Activated CD4-positive, alpha-beta T cell treated with anti-CD3 and anti-CD28 coated beads, Interleukin-2, Interleukin-4, amounts not matched to agents 100 ng/mL and 50 ng/mL, durations not matched to agents 16 hours and 8 hours (primary cell): ENCODE data around the gene LAMP1.
"Not testable (repeated sequence)": the region's sequence is repeated elsewhere in the genome, so short reads cannot be mapped to it uniquely, and the experiment has no call there.

Source experiments
- DNase-seq: peaks from one replicate; pipeline ENCODE4 v3.0.0-alpha.2; 2020; ENCODE audit warnings: low spot score

LAMP1 gene

DNA sequence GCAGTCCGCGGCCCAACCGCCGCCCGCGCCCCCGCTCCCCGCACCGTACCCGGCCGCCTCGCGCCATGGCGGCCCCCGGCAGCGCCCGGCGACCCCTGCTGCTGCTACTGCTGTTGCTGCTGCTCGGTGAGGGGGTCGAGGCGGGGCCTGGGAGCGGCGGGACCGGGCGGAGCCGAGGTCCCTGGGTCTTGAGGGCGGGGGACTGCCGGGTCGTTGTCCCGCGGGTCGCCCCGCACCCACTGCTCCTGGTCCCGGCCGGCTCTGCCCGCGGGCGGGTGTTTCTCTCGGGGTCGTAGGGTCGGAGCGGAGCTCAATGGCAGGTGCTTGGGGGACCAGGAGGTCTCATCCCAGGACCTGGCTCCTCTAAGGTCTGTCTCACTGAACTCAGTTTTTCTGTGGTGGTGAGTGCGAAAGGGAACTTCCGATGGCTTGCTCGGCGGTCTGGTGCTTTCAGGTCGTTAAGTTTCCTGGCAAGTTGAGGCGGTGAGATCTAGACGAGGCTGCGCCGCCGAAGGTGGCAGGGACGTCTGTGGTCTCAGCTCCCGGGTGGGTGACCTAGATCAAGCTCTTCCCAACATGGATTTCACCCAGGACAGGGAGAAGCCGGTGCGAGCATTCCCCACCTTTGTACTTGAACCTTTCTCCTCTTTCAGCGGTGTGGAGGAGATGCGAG is 467 bp downstream of the LAMP1 start:
- peak; percentile 37 for DNase-seq

DNA sequence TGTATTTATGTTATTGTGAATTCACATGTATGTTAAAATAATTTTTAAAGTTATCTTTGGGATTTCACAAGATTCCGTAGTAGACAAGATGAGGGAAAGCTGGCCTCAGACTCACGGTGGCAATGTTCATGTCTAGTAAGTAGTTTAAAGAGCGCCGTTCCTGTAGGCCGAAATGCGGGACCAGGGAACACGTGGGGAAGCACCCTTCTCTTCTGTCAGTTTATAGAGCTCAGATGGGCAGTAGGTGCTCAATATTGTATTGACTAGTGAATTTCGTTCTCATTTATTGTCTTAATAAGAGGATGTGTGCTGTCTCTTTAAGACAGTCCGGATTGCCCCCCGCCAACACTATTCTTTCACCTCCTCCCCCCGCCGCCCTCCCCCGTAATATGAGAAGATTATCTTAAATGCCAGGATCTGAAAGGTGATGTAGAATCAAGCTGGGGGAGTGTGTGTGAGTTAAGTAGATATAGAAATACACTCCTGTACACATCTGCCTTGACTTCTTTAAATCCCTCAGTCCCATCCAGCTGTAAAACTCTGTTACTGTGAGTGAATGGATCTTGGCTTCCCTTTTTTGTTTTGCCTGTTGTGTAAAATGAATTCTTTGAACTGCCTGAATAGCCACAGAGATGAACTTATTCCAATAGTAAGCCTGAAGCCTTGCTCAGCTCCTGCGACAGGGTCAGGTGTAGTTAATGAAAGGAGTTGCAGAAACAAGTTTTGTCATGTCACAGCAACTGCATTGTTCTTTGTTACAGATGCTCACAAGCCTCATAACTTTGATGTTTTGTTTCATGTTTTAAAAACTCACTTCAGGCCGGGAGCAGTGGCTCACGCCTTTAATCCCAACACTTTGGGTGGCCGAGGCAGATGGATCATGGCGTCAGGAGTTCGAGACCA is 1.3 kb downstream of the LAMP1 start:
- DNase-seq = no peak

DNA sequence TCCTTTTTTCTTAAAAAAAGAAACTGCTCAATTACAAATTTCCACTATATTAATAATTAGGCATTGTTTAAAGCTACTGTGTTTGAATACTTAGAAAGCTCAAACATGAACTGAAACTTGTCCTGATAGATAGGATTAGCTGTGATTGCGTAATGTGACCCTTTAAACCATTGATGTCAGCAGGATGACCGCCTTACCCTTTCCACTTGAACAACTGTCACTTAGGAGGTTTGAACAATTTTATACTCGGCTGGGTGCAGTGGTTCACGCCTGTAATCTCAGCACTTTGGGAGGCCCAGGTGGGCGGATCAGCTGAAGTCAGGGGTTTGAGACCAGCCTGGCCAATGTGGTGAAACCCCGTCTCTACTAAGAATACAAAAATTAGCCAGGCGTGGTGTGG is 2.9 kb downstream of the LAMP1 start:
- DNase-seq = no peak

DNA sequence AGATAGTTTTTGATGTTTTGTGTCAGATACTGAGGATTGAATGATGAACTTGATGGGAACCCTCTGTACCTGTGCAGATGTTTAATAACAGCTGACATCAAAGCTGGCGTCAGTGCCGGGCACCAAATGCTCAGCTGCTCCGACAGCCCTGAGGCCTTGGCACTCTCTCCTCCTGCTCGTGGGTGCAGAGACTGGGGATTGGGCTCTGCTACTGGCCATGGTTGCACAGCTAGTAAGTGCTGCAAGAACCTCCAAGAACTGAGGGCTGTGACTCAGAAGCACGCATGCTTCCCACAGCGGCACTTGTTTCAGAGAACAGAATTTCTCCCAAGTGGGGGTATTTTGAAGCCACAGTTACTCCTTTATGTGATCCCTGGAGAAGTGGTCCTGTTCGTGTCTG is 5.9 kb downstream of the LAMP1 start:
- no peak for DNase-seq

DNA sequence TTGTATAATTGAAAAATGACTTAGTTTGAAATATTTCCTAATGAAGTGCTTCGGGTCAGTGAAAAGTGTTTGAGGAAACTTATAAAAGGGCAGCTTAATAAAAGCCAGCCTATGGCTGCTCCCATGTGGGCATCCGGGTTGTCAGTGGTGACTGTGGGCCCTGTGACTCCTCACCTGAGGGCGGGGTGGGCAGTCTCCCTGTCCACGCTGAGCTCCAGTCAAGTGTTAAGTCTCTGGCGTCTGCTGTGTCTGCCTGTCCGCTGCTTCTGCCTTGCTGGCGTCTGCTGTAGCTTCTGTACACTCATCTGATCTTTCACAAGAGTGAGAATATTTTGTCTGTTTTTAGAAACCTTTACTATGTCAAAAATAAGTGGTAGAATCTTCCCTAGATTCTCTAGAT is 7.1 kb downstream of the LAMP1 start:
- no peak for DNase-seq

DNA sequence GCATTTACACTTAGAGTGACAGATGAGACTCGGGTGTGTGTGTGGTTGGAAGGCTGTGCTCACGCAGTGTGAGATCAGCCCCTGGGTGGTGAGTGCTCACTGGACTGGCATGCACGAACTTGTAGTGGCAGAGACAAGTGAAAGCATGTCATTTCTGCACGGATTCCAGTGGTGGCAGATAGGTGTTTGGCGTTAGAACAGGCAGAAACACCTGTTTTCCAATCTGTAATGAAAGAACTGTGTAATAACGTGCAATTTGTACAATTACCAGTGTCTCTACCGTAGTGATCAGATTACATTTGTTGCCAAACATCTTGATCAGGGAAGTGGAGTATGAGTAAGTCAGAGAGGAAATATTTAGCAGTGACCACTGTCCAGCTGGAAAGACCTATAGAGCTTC is 8.2 kb downstream of the LAMP1 start:
- no peak for DNase-seq

DNA sequence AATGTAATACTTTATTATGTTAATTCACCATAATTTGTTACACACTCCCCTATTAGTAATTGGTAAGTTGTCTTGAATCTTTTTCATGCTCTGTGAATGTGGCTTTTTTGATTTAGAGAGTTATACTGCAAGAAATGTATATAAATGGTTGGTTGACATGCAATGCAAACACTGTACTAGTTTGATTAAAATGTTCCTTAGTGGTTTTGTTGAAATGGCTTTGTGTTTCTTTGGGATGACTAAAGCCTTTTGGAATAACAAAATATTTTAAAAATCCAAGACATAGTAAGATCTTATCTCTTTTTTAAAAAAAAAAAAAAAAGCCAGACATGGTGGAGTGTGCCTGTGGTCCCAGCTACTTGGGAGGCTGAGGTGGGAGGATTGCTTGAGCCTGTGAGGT is 10.5 kb downstream of the LAMP1 start:
- no peak for DNase-seq

DNA sequence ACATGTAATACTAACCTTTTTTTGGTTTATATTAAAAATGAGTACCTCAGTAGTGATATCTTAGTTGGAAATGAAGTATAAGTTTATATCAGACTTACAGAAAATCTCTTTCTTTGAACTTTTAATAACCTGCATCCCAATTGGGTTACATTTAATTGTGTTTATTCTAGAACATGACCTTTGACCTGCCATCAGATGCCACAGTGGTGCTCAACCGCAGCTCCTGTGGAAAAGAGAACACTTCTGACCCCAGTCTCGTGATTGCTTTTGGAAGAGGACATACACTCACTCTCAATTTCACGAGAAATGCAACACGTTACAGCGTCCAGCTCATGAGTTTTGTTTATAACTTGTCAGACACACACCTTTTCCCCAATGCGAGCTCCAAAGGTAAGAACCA is 12.4 kb downstream of the LAMP1 start:
- no peak for DNase-seq

DNA sequence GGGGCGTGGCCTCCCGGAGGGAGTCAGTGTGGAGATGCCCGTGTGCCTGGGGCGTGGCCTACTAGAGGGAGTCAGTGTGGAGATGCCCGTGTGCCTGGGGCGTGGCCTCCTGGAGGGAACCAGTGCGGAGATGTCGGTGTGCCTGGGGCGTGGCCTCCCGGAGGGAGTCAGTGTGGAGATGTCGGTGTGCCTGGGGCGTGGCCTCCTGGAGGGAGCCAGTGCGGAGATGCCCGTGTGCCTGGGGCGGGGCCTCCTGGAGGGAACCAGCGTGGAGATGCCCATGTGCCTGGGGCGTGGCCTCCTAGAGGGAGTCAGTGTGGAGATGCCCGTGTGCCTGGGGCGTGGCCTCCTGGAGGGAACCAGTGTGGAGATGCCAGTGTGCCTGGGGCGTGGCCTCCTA is 17.1 kb downstream of the LAMP1 start:
- not testable (repeated sequence) for DNase-seq

DNA sequence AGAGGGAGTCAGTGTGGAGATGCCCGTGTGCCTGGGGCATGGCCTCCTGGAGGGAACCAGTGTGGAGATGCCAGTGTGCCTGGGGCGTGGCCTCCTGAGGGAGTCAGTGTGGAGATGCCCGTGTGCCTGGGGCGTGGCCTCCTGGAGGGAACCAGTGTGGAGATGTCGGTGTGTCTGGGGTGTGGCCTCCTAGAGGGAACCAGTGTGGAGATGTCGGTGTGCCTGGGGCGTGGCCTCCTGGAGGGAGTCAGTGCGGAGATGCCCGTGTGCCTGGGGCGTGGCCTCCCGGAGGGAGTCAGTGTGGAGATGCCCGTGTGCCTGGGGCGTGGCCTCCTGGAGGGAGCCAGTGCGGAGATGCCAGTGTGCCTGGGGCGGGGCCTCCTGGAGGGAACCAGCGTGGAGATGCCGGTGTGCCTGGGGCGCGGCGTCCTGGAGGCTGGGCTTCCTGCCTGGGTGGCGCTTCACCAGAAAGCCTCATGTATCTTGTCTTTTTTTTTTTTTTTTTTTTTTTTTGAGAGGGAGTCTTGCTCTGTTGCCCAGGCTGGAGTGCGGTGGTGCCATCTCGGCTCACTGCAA is 17.9 kb downstream of the LAMP1 start:
- DNase-seq = not testable (repeated sequence)

DNA sequence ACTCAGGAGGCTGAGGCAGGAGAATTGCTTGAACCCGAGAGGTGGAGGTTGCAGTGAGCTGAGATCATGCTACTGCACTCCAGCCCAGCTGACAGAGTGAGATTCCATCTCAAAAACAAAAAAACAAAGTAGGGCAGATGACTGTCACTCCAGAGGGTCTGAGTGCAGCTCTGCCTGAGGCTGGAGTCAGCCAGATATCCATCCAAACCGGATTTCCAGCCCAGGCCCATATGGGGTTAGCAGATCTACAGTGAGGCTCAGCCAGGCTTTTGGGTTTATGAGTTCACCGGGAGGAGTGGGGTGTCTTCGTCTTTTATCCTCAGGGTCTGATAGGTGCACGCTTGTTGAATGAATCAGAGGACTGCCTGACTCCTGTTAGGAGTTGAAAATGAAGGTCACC is 19.0 kb downstream of the LAMP1 start:
- no peak for DNase-seq

DNA sequence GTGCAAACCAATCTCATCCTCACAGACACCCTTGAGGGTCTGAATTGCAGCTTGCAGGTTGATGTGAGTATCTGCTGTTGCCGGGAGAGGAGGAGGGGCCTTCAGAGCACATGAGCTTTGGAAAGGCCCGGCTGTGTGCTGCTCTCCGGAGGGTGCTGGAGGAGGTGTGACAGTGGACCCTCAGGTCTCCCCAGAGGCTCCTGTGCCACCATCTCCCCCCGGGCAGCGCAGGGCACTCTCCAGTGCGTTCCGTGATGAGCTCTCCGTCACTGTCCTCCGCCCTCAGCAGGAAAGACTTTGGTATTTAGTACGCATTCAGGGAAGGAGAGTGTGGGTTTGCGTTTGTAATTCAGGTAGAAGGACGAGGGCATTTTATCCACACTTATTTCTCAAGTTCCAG is 20.0 kb downstream of the LAMP1 start:
- no peak for DNase-seq

DNA sequence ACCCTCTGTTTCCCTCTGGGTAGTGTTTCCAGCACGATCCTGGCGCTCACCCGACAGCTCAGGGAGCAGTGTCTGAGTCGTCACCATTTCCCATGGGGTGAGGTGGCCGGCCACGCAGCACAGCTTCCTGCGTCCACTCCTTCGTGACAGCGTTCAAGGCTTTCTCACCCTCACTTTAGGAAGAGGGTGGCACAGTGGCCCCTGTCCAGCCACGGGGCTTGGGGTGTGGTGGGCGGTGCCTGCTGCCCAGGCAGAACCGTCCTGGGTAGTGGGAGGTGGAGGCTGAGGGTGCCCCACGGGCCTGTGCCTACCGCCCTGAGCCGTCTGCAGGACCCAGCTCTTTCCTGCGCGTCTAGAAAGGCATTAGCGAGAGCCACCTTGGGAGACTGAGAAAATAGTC is 21.9 kb downstream of the LAMP1 start:
- no peak for DNase-seq

DNA sequence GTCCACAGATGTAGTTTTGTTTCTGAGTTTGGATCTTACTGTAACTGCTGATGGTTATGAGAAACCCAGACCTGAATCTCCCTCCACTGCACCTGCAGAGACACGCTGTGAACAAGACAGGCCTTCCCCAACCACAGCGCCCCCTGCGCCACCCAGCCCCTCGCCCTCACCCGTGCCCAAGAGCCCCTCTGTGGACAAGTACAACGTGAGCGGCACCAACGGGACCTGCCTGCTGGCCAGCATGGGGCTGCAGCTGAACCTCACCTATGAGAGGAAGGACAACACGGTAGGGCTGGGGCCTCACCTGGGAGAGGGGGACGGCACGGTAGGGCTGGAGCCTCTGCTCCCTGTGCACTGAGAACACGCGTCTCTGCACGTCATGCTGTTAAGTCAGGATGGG is 22.3 kb downstream of the LAMP1 start:
- no peak for DNase-seq

DNA sequence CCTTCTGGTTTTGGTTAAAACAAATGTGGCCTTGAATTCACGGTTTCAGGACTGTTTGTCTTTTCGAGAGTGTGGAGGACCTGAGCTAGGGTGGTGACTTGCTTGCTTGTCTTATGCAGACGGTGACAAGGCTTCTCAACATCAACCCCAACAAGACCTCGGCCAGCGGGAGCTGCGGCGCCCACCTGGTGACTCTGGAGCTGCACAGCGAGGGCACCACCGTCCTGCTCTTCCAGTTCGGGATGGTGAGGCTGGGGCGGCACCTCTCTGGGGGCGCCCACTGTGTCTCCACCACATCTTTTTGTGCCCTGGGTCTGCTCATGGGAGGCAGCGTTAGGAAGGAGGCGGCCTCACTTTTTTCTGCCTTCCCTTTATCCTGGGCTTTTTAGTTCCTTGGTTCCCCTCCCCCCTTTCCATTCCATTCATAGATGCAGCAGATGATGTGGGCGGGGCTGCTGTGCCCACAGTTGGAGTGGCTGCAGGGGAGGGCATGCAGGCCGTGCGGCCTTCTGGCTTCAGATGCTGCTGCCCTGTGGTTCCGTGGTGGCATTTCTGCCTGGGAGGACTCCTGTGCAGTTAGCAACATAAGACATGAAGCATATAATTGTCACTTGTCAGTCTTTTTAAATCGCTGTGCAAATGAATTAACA is 23.3 kb downstream of the LAMP1 start:
- no peak for DNase-seq

DNA sequence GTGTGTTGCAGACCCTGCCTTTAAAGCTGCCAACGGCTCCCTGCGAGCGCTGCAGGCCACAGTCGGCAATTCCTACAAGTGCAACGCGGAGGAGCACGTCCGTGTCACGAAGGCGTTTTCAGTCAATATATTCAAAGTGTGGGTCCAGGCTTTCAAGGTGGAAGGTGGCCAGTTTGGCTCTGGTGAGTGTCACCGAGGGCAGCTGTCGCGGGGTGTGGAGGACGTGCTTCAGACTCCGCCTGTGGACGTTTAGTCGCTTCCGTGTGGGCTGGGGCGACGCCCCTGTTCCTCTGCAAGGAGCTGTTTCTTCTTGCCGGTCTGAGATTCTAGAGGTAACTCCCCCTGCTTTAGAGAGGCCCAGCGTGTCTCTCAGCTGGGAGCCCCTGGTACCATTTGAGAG is 24.5 kb downstream of the LAMP1 start:
- no peak for DNase-seq

DNA sequence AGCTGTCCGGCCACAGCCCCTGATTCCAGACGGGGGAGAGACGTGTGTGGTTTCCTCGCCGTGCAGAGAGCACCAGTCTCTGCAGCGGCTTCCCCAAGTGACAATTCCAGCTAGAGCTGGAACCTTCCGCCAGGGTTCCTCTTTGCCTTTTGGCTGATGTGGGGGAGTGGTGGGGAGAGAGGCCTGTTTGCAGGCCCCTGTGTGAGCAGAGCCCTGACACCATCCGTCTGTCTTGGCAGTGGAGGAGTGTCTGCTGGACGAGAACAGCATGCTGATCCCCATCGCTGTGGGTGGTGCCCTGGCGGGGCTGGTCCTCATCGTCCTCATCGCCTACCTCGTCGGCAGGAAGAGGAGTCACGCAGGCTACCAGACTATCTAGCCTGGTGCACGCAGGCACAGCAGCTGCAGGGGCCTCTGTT is 25.0 kb downstream of the LAMP1 start:
- DNase-seq = no peak

DNA sequence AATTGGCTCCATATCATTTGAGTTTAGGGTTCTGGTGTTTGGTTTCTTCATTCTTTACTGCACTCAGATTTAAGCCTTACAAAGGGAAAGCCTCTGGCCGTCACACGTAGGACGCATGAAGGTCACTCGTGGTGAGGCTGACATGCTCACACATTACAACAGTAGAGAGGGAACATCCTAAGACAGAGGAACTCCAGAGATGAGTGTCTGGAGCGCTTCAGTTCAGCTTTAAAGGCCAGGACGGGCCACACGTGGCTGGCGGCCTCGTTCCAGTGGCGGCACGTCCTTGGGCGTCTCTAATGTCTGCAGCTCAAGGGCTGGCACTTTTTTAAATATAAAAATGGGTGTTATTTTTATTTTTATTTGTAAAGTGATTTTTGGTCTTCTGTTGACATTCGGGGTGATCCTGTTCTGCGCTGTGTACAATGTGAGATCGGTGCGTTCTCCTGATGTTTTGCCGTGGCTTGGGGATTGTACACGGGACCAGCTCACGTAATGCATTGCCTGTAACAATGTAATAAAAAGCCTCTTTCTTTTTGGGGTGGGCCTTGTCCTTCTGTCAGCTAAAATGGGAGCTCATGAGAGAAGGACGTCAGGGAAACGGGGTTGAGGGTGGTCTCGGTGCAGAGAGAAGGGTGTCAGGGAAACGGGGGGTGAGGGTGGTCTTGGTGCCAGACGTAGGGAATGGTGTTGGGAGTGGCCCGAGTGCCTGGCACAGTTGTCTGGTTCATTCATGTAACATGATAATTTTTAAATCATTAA is 26.0 kb downstream of the LAMP1 start:
- no peak for DNase-seq

DNA sequence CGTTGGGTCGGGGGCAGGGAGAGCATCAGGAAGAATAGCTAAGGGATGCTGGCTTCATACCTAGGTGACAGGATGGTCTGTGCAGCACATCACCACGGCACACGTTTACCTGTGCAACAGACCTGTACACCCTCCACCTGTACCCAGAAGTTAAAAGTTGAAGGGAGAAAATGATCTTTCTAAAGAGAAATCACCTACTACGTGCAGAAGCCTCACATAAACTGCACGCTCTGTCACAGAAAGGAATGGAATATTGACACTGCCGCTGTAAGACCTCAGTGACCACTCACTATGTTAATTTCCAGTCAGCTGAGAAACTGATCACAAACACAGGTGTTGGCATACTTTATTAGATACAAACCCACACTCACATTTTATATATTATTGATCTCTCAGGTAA is 26.8 kb downstream of the LAMP1 start:
- DNase-seq = no peak

DNA sequence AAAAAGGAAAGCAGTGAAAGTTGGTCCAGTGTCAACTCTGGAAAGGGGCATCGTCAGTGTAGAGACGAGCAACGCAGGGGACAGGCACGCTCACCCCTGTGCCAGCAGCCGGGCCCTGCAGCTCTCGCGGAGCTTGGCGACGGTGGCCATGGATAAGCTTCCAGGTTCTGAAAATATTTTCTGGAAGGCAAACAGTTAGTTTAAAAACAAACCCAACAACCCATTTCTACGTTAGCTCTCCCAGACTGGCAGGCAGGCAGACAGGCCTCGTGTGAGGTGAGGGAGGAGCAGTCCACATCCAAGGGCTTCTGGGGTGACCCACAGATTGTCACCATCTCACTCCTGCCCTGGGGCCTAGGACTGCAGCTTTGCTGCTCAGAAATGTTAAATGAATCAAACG is 27.4 kb downstream of the LAMP1 start:
- DNase-seq = no peak

DNA sequence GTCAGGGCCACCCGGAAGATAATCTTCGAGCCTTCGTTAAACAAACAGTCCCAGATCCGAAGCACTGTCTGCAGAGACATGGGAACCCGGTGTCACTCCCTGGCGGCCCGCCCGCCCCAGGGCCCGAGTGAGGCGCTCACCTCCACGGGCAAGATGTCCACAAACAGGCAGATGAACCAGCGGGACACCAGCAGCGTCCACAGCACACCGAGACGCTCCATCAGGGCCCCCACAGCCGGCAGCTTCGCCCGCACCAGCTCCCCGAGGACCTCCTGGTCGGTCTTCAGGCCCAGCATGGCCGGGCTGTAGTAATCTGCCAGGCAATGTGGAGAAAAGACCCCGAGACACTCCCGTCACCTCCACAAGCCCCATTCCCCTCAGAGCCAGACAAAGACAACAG is 28.7 kb downstream of the LAMP1 start:
- DNase-seq = no peak

DNA sequence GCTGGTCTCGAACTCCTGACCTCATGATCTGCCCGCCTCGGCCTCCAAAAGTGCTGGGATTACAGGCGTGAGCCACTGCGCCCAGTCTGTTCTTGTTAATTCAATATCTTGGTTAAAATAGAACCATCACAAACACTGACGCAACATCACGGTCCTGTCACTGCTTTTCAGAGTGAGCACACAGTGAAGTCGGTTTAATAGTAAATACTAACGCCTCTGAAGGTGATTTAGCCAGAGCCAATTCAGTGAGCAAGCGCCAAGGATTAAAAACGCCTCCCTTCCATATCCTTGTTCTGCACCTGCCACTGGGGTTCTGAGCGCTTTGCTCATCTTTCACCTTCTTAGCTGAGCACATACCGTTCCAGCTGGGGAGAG is 30.3 kb downstream of the LAMP1 start:
- no peak for DNase-seq
